Neural cell (in vitro differentiated cells): ENCODE results near the gene PQBP1. TPM values are rescaled to one million over a fixed set of nuclear protein-coding genes. Genes with fewer than 3 reads are reported as not detected.

ENCODE experiments used
- H2AFZ ChIP-seq: fragments of 200-600, 300-800 bp; sonication (generic), shearing (Covaris generic); 2 replicates; pipeline ENCODE4 v1.6.0; 2014; ENCODE audit warnings: low read depth, mild to moderate bottlenecking, antibody characterized with exemption, low read length, moderate library complexity
- H3F3A ChIP-seq: fragments of 200-600 bp; shearing (Covaris generic); 2 replicates; pipeline ENCODE4 v1.6.1; 2016; ENCODE audit warnings: mild to moderate bottlenecking, moderate library complexity, mixed read lengths, antibody characterized with exemption, low read length; ENCODE audit not compliant: insufficient read depth, poor library complexity, severe bottlenecking
- H3K27ac ChIP-seq: fragments of 200-600, 300-800 bp; sonication (generic), shearing (Covaris generic); 2 replicates; pipeline ENCODE4 v1.5.1; 2014; ENCODE audit warnings: mild to moderate bottlenecking, low read length, moderate library complexity
- H3K27me3 ChIP-seq: fragments of 300-800, 200-600 bp; sonication (generic), shearing (Covaris generic); 2 replicates; pipeline ENCODE4 v1.6.0; 2014; ENCODE audit warnings: mild to moderate bottlenecking, low read depth, low read length, moderate library complexity; ENCODE audit not compliant: insufficient read depth
- H3K36me3 ChIP-seq: fragments of 300-800, 200-600 bp; sonication (generic), shearing (Covaris generic); 2 replicates; pipeline ENCODE4 v1.5.1; 2014; ENCODE audit warnings: mild to moderate bottlenecking, antibody characterized with exemption, low read length, moderate library complexity; ENCODE audit not compliant: insufficient read depth
- H3K4me2 ChIP-seq: fragments of 300-800, 200-600 bp; sonication (generic), shearing (Covaris generic); 2 replicates; pipeline ENCODE4 v1.6.0; 2014; ENCODE audit warnings: mild to moderate bottlenecking, low read length
- H3K4me3 ChIP-seq: fragments of 300-800, 200-600 bp; sonication (generic), shearing (Covaris generic); 2 replicates; pipeline ENCODE4 v1.5.1; 2014; ENCODE audit warnings: mild to moderate bottlenecking, low read length, moderate library complexity
- H3K79me2 ChIP-seq: fragments of 200-600 bp; shearing (Covaris generic); replicated peaks from 2 replicates; pipeline ENCODE4 v1.6.0; 2014; ENCODE audit warnings: mild to moderate bottlenecking, low read length, moderate library complexity; ENCODE audit not compliant: insufficient read depth
- H3K9ac ChIP-seq: fragments of 300-800, 200-600 bp; sonication (generic), shearing (Covaris generic); 2 replicates; pipeline ENCODE4 v1.6.1; 2016; ENCODE audit warnings: mild to moderate bottlenecking, low read length, mixed read lengths
- H3K9me2 ChIP-seq: fragments of 200-600 bp; shearing (Covaris generic); 2 replicates; pipeline ENCODE4 v1.6.1; 2016; ENCODE audit warnings: mild to moderate bottlenecking, low read length, mixed read lengths; ENCODE audit not compliant: insufficient read depth
- H3K9me3 ChIP-seq: fragments of 200-600, 300-800 bp; sonication (generic), shearing (Covaris generic); 2 replicates; pipeline ENCODE4 v1.6.1; 2016; ENCODE audit warnings: mild to moderate bottlenecking, mixed run types, low read length, moderate library complexity, mixed read lengths
- H4K20me1 ChIP-seq: fragments of 200-600 bp; shearing (Covaris generic); 2 replicates; pipeline ENCODE4 v1.6.1; 2016; ENCODE audit warnings: mild to moderate bottlenecking, mixed run types; ENCODE audit not compliant: insufficient read depth
- EP300 ChIP-seq: fragments of 450-650 bp; conservative IDR thresholded peaks from 2 replicates; pipeline ENCODE4 v1.6.1; 2014; ENCODE audit warnings: antibody characterized with exemption, mild to moderate bottlenecking, moderate library complexity; ENCODE audit not compliant: poor library complexity, severe bottlenecking
- EZH2 ChIP-seq: fragments of 200-600, 300-800 bp; shearing (Covaris generic), sonication (generic); IDR thresholded peaks from 2 replicates; pipeline ENCODE4 v1.6.1; 2014; ENCODE audit warnings: antibody characterized with exemption, low read length, borderline replicate concordance, mild to moderate bottlenecking; ENCODE audit not compliant: insufficient read depth, poor library complexity, severe bottlenecking
- MXI1 ChIP-seq: fragments of 450-650 bp; conservative IDR thresholded peaks from 2 replicates; pipeline ENCODE4 v1.6.1; 2014; ENCODE audit warnings: antibody characterized with exemption, mild to moderate bottlenecking; ENCODE audit not compliant: poor library complexity, severe bottlenecking
- POLR2AphosphoS5 ChIP-seq: IDR thresholded peaks from 2 replicates; pipeline ENCODE4 v1.6.1; 2012
- RAD21 ChIP-seq: fragments of 450-650 bp; conservative IDR thresholded peaks from 2 replicates; pipeline ENCODE4 v1.6.1; 2014; ENCODE audit warnings: antibody characterized with exemption, mild to moderate bottlenecking, moderate library complexity
- SMC3 ChIP-seq: fragments of 450-650 bp; conservative IDR thresholded peaks from 2 replicates; pipeline ENCODE4 v1.6.1; 2014; ENCODE audit warnings: antibody characterized with exemption, mild to moderate bottlenecking, moderate library complexity; ENCODE audit not compliant: poor library complexity
- TAF1 ChIP-seq: IDR thresholded peaks from 2 replicates; pipeline ENCODE4 v1.6.1; 2012; ENCODE audit warnings: low read depth
- polyA plus RNA-seq: library from polyadenylated mRNA; depleted of rRNA; stranded (reverse); fragments of >200 nt; gene quantifications from 2 replicates; pipeline ENCODE4 v1.2.3, GENCODE V29; 2014
- TF ChIP-seq, protein P1 (sequence below): IDR thresholded peaks from 2 replicates; pipeline ENCODE4 v1.6.1; 2012; ENCODE audit warnings: borderline replicate concordance
- TF ChIP-seq, protein P2 (sequence below): fragments of 450-650 bp; IDR thresholded peaks from 2 replicates; pipeline ENCODE4 v1.5.1; 2014; ENCODE audit warnings: antibody characterized with exemption, mild to moderate bottlenecking, moderate library complexity; ENCODE audit not compliant: poor library complexity, severe bottlenecking

PQBP1 gene
- polyA plus RNA-seq, 1 donor from 2014 or later, result 70.8 TPM

DNA sequence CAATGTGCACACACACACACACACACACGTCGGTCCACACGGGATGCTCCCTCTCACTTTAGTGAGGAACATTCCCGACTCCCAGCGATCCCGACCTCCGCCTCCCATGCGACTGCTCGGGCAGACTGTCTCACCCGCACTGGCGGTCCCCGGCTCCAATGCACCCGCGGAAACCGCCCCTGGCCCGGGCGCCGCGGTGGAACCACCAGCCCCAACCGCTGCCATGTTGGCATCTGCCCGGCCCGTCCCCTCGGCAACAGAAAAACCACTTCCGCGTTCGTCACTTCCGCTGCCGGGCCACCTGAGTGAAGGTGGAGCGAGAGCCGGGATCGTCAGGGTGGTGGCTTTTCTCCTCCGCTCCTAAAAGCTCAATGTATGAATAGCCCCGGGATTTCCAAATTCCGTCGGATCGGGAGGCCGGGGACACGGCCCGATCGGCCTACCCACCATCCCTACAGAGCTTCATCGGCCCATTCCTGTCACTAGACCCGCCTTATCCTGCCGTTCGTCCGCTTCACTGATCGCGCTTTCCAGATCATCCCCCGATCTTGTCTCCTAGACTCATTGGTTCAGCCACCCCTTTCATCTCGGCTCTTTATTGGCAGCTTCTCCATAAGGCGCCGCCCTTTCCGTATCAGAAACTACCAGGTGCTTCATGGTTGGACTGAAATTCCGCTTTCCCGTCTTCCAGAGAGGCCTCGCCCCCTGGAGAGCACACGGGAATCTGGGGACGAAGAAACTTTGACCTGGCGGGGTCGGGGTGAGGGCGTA is 13.9 kb downstream of the PQBP1 start, which contains the start of gene SLC35A2 (continued):
- TF ChIP-seq, protein P1, sequence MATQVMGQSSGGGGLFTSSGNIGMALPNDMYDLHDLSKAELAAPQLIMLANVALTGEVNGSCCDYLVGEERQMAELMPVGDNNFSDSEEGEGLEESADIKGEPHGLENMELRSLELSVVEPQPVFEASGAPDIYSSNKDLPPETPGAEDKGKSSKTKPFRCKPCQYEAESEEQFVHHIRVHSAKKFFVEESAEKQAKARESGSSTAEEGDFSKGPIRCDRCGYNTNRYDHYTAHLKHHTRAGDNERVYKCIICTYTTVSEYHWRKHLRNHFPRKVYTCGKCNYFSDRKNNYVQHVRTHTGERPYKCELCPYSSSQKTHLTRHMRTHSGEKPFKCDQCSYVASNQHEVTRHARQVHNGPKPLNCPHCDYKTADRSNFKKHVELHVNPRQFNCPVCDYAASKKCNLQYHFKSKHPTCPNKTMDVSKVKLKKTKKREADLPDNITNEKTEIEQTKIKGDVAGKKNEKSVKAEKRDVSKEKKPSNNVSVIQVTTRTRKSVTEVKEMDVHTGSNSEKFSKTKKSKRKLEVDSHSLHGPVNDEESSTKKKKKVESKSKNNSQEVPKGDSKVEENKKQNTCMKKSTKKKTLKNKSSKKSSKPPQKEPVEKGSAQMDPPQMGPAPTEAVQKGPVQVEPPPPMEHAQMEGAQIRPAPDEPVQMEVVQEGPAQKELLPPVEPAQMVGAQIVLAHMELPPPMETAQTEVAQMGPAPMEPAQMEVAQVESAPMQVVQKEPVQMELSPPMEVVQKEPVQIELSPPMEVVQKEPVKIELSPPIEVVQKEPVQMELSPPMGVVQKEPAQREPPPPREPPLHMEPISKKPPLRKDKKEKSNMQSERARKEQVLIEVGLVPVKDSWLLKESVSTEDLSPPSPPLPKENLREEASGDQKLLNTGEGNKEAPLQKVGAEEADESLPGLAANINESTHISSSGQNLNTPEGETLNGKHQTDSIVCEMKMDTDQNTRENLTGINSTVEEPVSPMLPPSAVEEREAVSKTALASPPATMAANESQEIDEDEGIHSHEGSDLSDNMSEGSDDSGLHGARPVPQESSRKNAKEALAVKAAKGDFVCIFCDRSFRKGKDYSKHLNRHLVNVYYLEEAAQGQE, result no peak

DNA sequence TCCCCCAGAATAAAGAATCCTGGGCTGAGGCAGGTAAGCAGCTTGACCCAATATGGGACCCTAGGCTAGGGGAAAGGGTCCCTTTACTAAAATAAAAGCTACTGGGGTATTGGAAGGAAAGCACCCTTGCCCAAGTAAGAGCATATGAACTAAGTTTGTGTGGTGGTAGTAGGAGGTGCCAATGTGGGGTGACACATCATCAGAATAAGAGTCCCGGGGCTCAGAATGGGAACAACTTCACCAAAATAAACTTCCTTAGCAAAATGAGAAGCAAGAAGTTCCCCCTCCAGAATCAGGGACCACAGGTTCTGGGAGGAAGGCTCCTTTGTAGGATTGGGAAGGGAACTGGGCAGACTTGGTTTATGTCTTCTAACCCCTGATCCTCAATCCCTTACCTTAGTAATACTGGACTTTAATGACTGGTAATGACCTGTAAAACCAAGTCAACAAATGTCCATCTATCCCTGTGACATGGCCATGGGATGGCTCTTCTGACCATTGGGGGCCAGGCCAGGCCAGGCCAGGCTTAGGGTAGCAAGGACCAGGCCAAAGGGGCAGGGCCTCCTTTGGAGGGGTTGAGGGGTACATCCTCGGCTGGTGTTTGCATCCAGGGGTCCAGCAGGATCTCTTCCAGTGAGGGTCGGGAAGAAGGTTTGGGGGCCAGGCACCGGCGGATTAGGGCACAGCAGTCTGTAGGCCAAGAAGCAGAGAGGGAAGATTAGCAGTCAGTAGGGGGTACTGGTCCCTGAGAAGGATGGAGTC is 16.1 kb downstream of the PQBP1 start:
- Histone ChIP-seq H3K4me3 (no peak overlapping the region), H3K4me2 (no peak overlapping the region), H3F3A (no peaks in the 10 kb centered on the region), H3K27me3 (no peaks in the 10 kb centered on the region), H2AFZ (no peak overlapping the region), H3K9me3 (no peaks in the 10 kb centered on the region), H3K36me3 (no peaks in the 10 kb centered on the region), H4K20me1 (no peaks in the 10 kb centered on the region), H3K9me2 (no peaks in the 10 kb centered on the region), H3K27ac (no peak overlapping the region), H3K79me2 (peaks cover 9% of the 10 kb centered on the region), H3K9ac (no peak overlapping the region)
- TF ChIP-seq TAF1, result no peak

DNA sequence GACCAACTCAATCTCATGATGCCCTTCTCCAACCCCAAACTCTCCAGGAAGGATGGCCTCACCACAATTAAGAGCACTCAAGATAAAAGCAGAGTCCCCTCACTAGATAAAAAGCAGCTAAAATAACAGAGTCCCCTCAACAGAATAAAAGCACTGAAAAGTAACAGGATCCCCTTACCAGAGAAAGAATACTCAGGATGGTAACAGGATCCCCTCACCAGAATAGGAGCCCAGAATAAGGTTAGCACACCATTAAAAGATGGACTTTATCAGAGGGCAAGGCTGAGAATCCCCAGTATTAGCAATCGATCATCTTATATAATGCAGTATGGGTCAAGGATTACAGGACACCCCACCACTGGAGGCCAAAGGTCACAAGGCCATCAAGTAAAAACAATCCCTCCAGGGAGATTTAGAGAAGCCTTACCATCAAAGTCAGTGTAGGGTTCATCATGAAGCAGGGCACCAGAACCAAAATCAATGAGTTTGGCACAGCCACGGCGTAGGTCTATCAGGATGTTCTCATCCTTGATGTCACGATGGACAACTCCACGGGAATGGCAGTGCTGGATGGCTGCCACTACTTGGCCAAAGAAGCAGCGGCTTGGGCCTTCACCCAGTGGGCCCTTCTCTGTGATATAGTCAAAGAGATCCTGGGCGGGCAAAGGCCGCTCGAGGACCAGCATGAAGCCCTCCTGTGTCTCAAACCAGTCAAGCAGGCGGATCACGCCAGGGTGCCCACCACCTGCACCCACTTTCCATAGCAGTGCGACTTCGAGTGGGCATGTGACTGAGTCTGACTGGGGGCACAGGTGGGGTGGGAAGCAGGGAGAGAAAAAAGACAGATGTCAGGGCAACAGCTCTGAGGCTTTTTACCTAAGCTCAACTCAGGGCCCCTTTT is 17.1 kb downstream of the PQBP1 start:
- Histone ChIP-seq H3K9ac (no peak overlapping the region), H3K9me3 (no peaks in the 10 kb centered on the region), H4K20me1 (no peaks in the 10 kb centered on the region), H3K79me2 (peaks cover 9% of the 10 kb centered on the region), H3K9me2 (no peaks in the 10 kb centered on the region), H3K4me2 (no peak overlapping the region), H2AFZ (no peak overlapping the region), H3K27ac (no peak overlapping the region), H3K36me3 (no peaks in the 10 kb centered on the region), H3K27me3 (no peaks in the 10 kb centered on the region), H3F3A (no peaks in the 10 kb centered on the region), H3K4me3 (no peak overlapping the region)
- TF ChIP-seq RAD21 (no peak), EZH2 (no peak), TAF1 (no peak), SMC3 (no peak), MXI1 (no peak), POLR2AphosphoS5 (no peak), EP300 (no peak)
- TF ChIP-seq, protein P2, sequence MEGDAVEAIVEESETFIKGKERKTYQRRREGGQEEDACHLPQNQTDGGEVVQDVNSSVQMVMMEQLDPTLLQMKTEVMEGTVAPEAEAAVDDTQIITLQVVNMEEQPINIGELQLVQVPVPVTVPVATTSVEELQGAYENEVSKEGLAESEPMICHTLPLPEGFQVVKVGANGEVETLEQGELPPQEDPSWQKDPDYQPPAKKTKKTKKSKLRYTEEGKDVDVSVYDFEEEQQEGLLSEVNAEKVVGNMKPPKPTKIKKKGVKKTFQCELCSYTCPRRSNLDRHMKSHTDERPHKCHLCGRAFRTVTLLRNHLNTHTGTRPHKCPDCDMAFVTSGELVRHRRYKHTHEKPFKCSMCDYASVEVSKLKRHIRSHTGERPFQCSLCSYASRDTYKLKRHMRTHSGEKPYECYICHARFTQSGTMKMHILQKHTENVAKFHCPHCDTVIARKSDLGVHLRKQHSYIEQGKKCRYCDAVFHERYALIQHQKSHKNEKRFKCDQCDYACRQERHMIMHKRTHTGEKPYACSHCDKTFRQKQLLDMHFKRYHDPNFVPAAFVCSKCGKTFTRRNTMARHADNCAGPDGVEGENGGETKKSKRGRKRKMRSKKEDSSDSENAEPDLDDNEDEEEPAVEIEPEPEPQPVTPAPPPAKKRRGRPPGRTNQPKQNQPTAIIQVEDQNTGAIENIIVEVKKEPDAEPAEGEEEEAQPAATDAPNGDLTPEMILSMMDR, result no peak
- TF ChIP-seq, protein P1, result no peak
